K562 (cell line): Measurements from ENCODE around the gene MATN4. TPM values are rescaled to one million over a fixed set of nuclear protein-coding genes. Genes with fewer than 3 reads are reported as not detected.
A peak's percentile ranks its signal among the peaks of the same experiment; 100 is the strongest.

Experiments used
- ATAC-seq: fragments of 200-7000 bp; cut with Tn5 transposase; 3 replicates; pipeline ENCODE4 v1.9.1; 2020; ENCODE audit warnings: moderate library complexity
- BruUV-seq: library from RNA; stranded (reverse); fragments of 400-500 nt; replicated peaks from 2 replicates; lab custom pipeline; 2021; lab: Mats Ljungman, UMichigan
- CTCF ChIA-PET: fragments of 300-600 bp; formaldehyde crosslinking; extraction: SDS; loops from one replicate; lab custom pipeline; 2021; ENCODE audit warnings: low intra/inter-chr PET ratio; lab: Yijun Ruan, JAX
- POLR2A ChIA-PET: fragments of 300-600, 350-650 bp; sonication (Branson Sonifier 250); formaldehyde crosslinking; extraction: SDS; loops from one replicate; lab custom pipeline; 2021; ENCODE audit warnings: antibody characterized with exemption, inconsistent platforms; lab: Yijun Ruan, JAX
- DNase-seq, 4 experiments: peaks; one replicate each; pipeline versions ENCODE4 v3.0.0 to v3.0.0-alpha.2; 2011 to 2018; ENCODE audit warnings: low spot score in 3 of 4, mixed read lengths in 3 of 4; ENCODE audit errors: extremely low read depth in 1 of 4
- FAIRE-seq: peaks from 2 replicates; lab custom pipeline; 2011; peaks lifted over from hg19 to GRCh38; lab: Jason Lieb, UNC
- H2AFZ ChIP-seq: 2 replicates; pipeline ENCODE4 v1.6.0; 2011; ENCODE audit warnings: low read depth, low read length, control low read depth, inconsistent platforms
- H3K27ac ChIP-seq: fragments of 200-600 bp; 3 replicates; pipeline ENCODE4 v1.8.0; 2011; ENCODE audit warnings: low read depth, mild to moderate bottlenecking, control low read depth, inconsistent platforms, low read length, moderate library complexity, mixed read lengths; ENCODE audit errors: extremely low read depth
- H3K27me3 ChIP-seq, 2 experiments: fragments of 300-600 bp in 1 of 2; 2 replicates in 1 of 2; 3 replicates in 1 of 2; pipeline versions ENCODE4 v1.6.0 to v1.8.0; 2011; ENCODE audit warnings: inconsistent platforms in 2 of 2, low read length in 2 of 2, mild to moderate bottlenecking in 1 of 2, mixed read lengths in 1 of 2, moderate library complexity in 1 of 2; ENCODE audit not compliant: control insufficient read depth in 2 of 2, insufficient read depth in 2 of 2
- H3K36me3 ChIP-seq: fragments of 300-600 bp; 3 replicates; pipeline ENCODE4 v1.8.0; 2011; ENCODE audit warnings: mild to moderate bottlenecking, low read length, inconsistent platforms; ENCODE audit not compliant: control insufficient read depth, insufficient read depth
- H3K4me1 ChIP-seq, 2 experiments: fragments of 200-600 bp in 1 of 2; replicated peaks in 1 of 2; 2 replicates in 1 of 2; 3 replicates in 1 of 2; pipeline versions ENCODE4 v1.5.1 to v1.8.0; 2011; ENCODE audit warnings: inconsistent platforms in 2 of 2, low read length in 2 of 2, mild to moderate bottlenecking in 1 of 2, mixed read lengths in 1 of 2, moderate library complexity in 1 of 2; ENCODE audit not compliant: control insufficient read depth in 2 of 2, insufficient read depth in 2 of 2
- H3K4me2 ChIP-seq: 2 replicates; pipeline ENCODE4 v1.6.1; 2011; ENCODE audit warnings: low read length, control low read depth, inconsistent platforms, mixed read lengths; ENCODE audit not compliant: insufficient read depth
- H3K4me3 ChIP-seq: fragments of 200-600 bp; sonication (generic), shearing (Covaris generic); 2 replicates; pipeline ENCODE4 v1.5.1; 2016; ENCODE audit warnings: control low read depth, inconsistent platforms
- H3K79me2 ChIP-seq: fragments of 200-600 bp; 3 replicates; pipeline ENCODE4 v1.8.0; 2011; ENCODE audit warnings: low read length, inconsistent platforms; ENCODE audit not compliant: control insufficient read depth, insufficient read depth
- H3K9ac ChIP-seq, 2 experiments: 2 replicates each; pipeline versions ENCODE4 v1.6.0 to v1.6.1; 2011; ENCODE audit warnings: low read depth in 2 of 2, low read length in 2 of 2, control low read depth in 1 of 2, inconsistent platforms in 1 of 2, mild to moderate bottlenecking in 1 of 2, mixed read lengths in 1 of 2; ENCODE audit not compliant: insufficient read depth in 1 of 2
- H3K9me1 ChIP-seq: one replicate; pipeline ENCODE4 v1.6.0; 2011; ENCODE audit warnings: inconsistent platforms, mild to moderate bottlenecking, low read length, moderate library complexity; ENCODE audit not compliant: control insufficient read depth, insufficient read depth
- H3K9me3 ChIP-seq: replicated peaks from 2 replicates; pipeline ENCODE4 v1.5.1; 2011; ENCODE audit warnings: low read depth, low read length, inconsistent platforms; ENCODE audit not compliant: control insufficient read depth, insufficient read depth
- H4K20me1 ChIP-seq: replicated peaks from 2 replicates; pipeline ENCODE4 v1.6.1; 2011; ENCODE audit warnings: low read length, inconsistent platforms, mixed read lengths; ENCODE audit not compliant: control insufficient read depth, insufficient read depth
- FOXK1 ChIP-seq: sonication (generic); formaldehyde crosslinking; IDR thresholded peaks from 2 replicates; pipeline ENCODE4 v1.8.0; 2022; ENCODE audit warnings: missing genetic modification reagents, mild to moderate bottlenecking, borderline replicate concordance
- SAFB ChIP-seq: fragments of 200-400 bp; formaldehyde crosslinking; IDR thresholded peaks from 2 replicates; pipeline ENCODE4 v1.6.1; 2017; ENCODE audit warnings: low read depth, low read length, borderline replicate concordance
- WGBS: fragments of 100-300 bp; shearing (Covaris generic); methylation state at CpG from one replicate; pipeline ENCODE4 v1.1.6; 2016; ENCODE audit warnings: low coverage, mixed read lengths; ENCODE audit not compliant: insufficient coverage; ENCODE audit errors: missing lambda C conversion rate; 5-methylcytosine and 5-hydroxymethylcytosine counted together
- in situ Hi-C: fragments of 300-500 bp; cut with MboI; formaldehyde crosslinking; loops from 4 replicates; pipeline ENCODE4 v1.15.0; 2018; ENCODE audit warnings: inconsistent platforms, mixed read lengths
- intact Hi-C: fragments of 100-400 bp; cut with micrococcal nuclease; formaldehyde crosslinking; loops from 2 replicates; pipeline ENCODE4 v1.14.2; 2022
- polyA plus RNA-seq, 8 experiments: library from polyadenylated mRNA; depleted of rRNA in 4 of 8; stranded (reverse) in 5 of 8; unstranded in 3 of 8; fragments of >200 nt; fragmentation: Nextera tagmentation in 2 of 8; fragmentation: Illumina TruSeq in 1 of 8; extraction: Ambion mirVana in 2 of 8; extraction: Trizol in 1 of 8; gene quantifications; 2 replicates each; pipeline versions ENCODE4 v1.2.1 to v1.2.3, GENCODE V29; 2011 to 2014; ENCODE audit warnings: inconsistent platforms in 1 of 8, missing spikeins in 1 of 8
- total RNA-seq, 7 experiments: library from RNA; depleted of rRNA in 6 of 7; stranded (reverse); fragments of >200 nt in 6 of 7; fragmentation: Illumina TruSeq in 2 of 7; extraction: Trizol in 2 of 7; gene quantifications; 2 replicates each; pipeline versions ENCODE4 v1.2.1 to v1.2.3, GENCODE V29; 2011 to 2021; ENCODE audit warnings: low replicate concordance in 1 of 7

The MATN4 gene
- total and polyA plus RNA-seq, 9 of the 15 experiments (the other 6 are each of a cell fraction or from before 2014, with no cell fraction given): 0.09 TPM; not detected in 8

GRCh38 chr20:45316150-45317080, 8.3 kb upstream of the MATN4 start:
- TF ChIP-seq SAFB (peak; percentile 19; the same call in 1 of the 2 replicates), FOXK1 (CRISPR knock-in tag) (no peak)
- Histone ChIP-seq H3K4me2 (no peak overlapping the region), H3K4me1 (peaks cover 0 to 22% of the 10 kb centered on the region in 2 experiments; a peak in 2 of 5 replicates), H3K9me1 (peaks cover 3% of the 10 kb centered on the region), H3K4me3 (no peak overlapping the region), H3K36me3 (no peaks in the 10 kb centered on the region), H3K27me3 (peaks cover 13 to 47% of the 10 kb centered on the region in 2 experiments; a peak in 4 of 5 replicates), H2AFZ (no peak overlapping the region), H3K9ac (no peak overlapping the region), H3K9me3 (no peaks in the 10 kb centered on the region), H4K20me1 (peaks cover 5% of the 10 kb centered on the region; the same call in 1 of the 2 replicates), H3K27ac (no peak overlapping the region), H3K79me2 (no peaks in the 10 kb centered on the region)
- ATAC-seq: no peak
- 17% methylated on average over 52 of the region's 71 CpGs for WGBS
- in situ Hi-C loops (no loop called here), intact Hi-C loops (loop anchor here (10.0 kb wide), 1 partner anchor 228 kb away; the partner anchor contains the start of gene EPPIN)
- POLR2A ChIA-PET: interaction anchor here (0.6 to 1.1 kb wide), 6 partner anchors 9 to 349 kb away, joined by 3 read pairs; no protein-coding TSS in a partner anchor
- CTCF ChIA-PET: interaction anchor here (0.9 kb wide), 1 partner anchor 454 kb away, joined by 3 read pairs; no protein-coding TSS in a partner anchor
- FAIRE-seq: no peak
- no TSS peak for BruUV-seq
- DNase-seq: no peak
